ENCODE data around the gene SLIT3. TPM values are rescaled to one million over a fixed set of nuclear protein-coding genes. Genes with fewer than 3 reads are reported as not detected.
A peak's percentile ranks its signal among the peaks of the same experiment; 100 is the strongest.

The SLIT3 gene
- total and polyA plus RNA-seq, 2 donors from 2014 or later, result 14.5 to 54.1 TPM

DNA sequence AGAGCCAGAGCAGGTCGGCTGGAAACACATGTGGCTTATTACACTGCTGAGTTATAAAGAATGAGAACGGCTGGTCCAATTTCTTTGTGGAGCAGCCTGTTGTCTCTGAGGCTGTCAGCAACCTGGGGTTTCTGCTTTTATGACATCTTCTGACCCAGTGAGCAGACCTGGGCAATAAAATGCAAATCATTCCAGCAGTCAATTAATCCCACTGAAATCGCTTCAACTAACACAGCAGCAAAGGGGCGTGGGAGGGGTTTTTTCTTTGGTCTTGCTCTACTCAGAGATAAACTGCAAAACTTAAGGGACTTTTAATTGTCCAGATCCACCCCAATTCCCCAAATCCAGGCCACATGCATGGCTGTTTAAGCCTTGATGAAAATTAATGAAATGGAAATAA lies 215.7 kb downstream of the SLIT3 start:
- H3K9me3 ChIP-seq (ENCODE audit: control insufficient read depth in 2 of 3, insufficient read depth in 1 of 3, low read length in 3 of 3), result no peaks in the 10 kb centered on the region
- DNase-seq (peak in 4 of 5 donors; percentile 34 to 71 (median 56)), FAIRE-seq (no peak)
- H3K27ac ChIP-seq (ENCODE audit: low read depth in 2 of 2, low read length in 2 of 2), result no peak overlapping the region
- TF ChIP-seq, protein P1, sequence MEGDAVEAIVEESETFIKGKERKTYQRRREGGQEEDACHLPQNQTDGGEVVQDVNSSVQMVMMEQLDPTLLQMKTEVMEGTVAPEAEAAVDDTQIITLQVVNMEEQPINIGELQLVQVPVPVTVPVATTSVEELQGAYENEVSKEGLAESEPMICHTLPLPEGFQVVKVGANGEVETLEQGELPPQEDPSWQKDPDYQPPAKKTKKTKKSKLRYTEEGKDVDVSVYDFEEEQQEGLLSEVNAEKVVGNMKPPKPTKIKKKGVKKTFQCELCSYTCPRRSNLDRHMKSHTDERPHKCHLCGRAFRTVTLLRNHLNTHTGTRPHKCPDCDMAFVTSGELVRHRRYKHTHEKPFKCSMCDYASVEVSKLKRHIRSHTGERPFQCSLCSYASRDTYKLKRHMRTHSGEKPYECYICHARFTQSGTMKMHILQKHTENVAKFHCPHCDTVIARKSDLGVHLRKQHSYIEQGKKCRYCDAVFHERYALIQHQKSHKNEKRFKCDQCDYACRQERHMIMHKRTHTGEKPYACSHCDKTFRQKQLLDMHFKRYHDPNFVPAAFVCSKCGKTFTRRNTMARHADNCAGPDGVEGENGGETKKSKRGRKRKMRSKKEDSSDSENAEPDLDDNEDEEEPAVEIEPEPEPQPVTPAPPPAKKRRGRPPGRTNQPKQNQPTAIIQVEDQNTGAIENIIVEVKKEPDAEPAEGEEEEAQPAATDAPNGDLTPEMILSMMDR (IDR thresholded peaks at IDR 0.05; ENCODE audit: borderline replicate concordance, extremely low read depth, insufficient read depth), result no peak
- no peak overlapping the region for H3K9ac ChIP-seq (ENCODE audit: low read length in 3 of 3)
- intact Hi-C loops (cut with DNase I), result no loop called here
- H3K4me3 ChIP-seq (ENCODE audit: low read length in 3 of 3), result no peak overlapping the region
- H3K27me3 ChIP-seq (ENCODE audit: control insufficient read depth, insufficient read depth, low read length), result no peaks in the 10 kb centered on the region
- H3K4me1 ChIP-seq (ENCODE audit: control insufficient read depth in 2 of 3, insufficient read depth in 2 of 3, low read depth in 1 of 3, low read length in 3 of 3), result peaks cover 2 to 5% (median 4%) of the 10 kb centered on the region in 3 donors
- H3K36me3 ChIP-seq (ENCODE audit: control insufficient read depth in 2 of 3, insufficient read depth in 3 of 3, low read length in 3 of 3), result no peaks in the 10 kb centered on the region

DNA sequence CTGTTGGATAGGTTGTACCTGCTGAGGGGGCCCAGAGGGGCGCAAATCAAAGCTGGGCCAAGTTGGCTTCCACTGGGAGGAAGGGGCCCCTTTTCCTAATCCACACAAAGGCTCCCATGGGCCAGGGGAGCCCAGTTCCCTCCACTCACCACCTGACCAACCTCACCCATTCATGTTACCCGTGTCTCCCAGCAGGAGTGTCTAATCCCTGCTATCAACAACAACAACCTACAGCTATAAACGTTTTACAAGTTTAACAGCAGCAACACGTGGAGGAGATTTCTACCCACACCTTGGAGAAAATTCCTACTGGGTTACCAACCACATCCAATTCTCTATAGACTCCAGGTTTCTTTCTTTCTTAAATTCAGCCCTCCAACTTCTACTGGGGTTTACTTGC lies 216.2 kb downstream of the SLIT3 start:
- H3K36me3 ChIP-seq (ENCODE audit: control insufficient read depth in 2 of 3, insufficient read depth in 3 of 3, low read length in 3 of 3), result no peaks in the 10 kb centered on the region
- H3K4me3 ChIP-seq (ENCODE audit: low read length in 3 of 3), result no peak overlapping the region
- DNase-seq, result peak in 1 of 5 donors; percentile 32
- H3K9ac ChIP-seq (ENCODE audit: low read length in 3 of 3), result no peak overlapping the region
- H3K4me1 ChIP-seq (ENCODE audit: control insufficient read depth in 2 of 3, insufficient read depth in 2 of 3, low read depth in 1 of 3, low read length in 3 of 3), result peaks cover 2 to 6% (median 4%) of the 10 kb centered on the region in 3 donors
- H3K9me3 ChIP-seq (ENCODE audit: control insufficient read depth in 2 of 3, insufficient read depth in 1 of 3, low read length in 3 of 3), result no peaks in the 10 kb centered on the region
- H3K27ac ChIP-seq (ENCODE audit: low read depth in 2 of 2, low read length in 2 of 2), result no peak overlapping the region
- intact Hi-C loops (cut with DNase I), result no loop called here
- H3K27me3 ChIP-seq (ENCODE audit: control insufficient read depth, insufficient read depth, low read length), result no peaks in the 10 kb centered on the region
- TF ChIP-seq, protein P1 (IDR thresholded peaks at IDR 0.05; ENCODE audit: borderline replicate concordance, extremely low read depth, insufficient read depth), result no peak
- FAIRE-seq, result no peak

DNA sequence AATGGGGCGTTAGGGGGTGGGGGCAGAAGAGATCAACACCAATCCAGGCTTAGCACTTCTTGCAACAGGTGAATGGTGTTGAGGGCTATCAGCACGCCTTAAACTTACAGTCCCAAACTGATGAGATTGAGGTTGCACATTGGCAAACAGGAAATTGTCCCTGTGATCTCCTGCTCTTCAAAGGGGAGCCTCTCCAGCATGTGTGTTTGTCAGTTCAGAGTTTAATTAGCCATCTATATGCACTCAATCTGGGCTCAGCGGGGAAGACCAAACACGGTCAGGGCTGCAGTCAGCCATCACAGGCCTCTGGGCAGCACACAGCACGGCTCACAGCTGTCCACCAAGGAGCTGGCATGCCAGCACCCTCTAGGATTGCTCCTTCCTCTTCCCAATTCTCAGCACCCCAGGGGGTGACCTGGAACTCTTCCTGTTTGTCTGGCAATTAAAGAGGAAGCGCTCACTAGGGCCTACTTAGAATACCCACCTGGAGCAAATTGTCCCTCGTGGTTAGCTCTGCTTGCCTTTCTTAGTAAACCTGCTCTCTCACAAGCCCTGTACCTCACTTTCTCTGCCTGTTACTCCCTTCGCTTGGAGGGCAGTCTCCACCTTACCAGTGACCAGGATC lies 217.4 kb downstream of the SLIT3 start:
- H3K27ac ChIP-seq (ENCODE audit: low read depth in 2 of 2, low read length in 2 of 2), result no peak overlapping the region
- H3K36me3 ChIP-seq (ENCODE audit: control insufficient read depth in 2 of 3, insufficient read depth in 3 of 3, low read length in 3 of 3), result no peaks in the 10 kb centered on the region
- H3K9ac ChIP-seq (ENCODE audit: low read length in 3 of 3), result no peak overlapping the region
- no peak for DNase-seq
- peaks cover 2 to 6% (median 4%) of the 10 kb centered on the region in 3 donors for H3K4me1 ChIP-seq (ENCODE audit: control insufficient read depth in 2 of 3, insufficient read depth in 2 of 3, low read depth in 1 of 3, low read length in 3 of 3)
- H3K9me3 ChIP-seq (ENCODE audit: control insufficient read depth in 2 of 3, insufficient read depth in 1 of 3, low read length in 3 of 3), result no peaks in the 10 kb centered on the region
- TF ChIP-seq, protein P1 (IDR thresholded peaks at IDR 0.05; ENCODE audit: borderline replicate concordance, extremely low read depth, insufficient read depth), result no peak
- no peaks in the 10 kb centered on the region for H3K27me3 ChIP-seq (ENCODE audit: control insufficient read depth, insufficient read depth, low read length)
- FAIRE-seq, result no peak
- intact Hi-C loops (cut with DNase I), result no loop called here
- H3K4me3 ChIP-seq (ENCODE audit: low read length in 3 of 3), result no peak overlapping the region
